Epithelial cell of esophagus (primary cell): Measurements from ENCODE around the gene LEF1.
A peak's percentile ranks its signal among the peaks of the same experiment; 100 is the strongest.

Experiments
- DNase-seq: peaks from one replicate; pipeline ENCODE4 v3.0.0; 2010; ENCODE audit warnings: low read depth
- H3K4me3 ChIP-seq: 2 replicates; pipeline ENCODE4 v1.5.1; 2011; ENCODE audit warnings: mild to moderate bottlenecking, low read length, control low read depth
- CTCF ChIP-seq: IDR thresholded peaks from 2 replicates; pipeline ENCODE4 v1.5.1; 2011; ENCODE audit warnings: low read depth, mild to moderate bottlenecking, low read length, control low read depth, inconsistent platforms; ENCODE audit not compliant: insufficient read depth; ENCODE audit errors: missing control alignments

Gene LEF1

GRCh38 chr4:108152980-108153379 is 15.8 kb downstream of the LEF1 start:
- H3K4me3 ChIP-seq: no peak overlapping the region
- no peak for TF ChIP-seq CTCF
- no peak for DNase-seq

DNA sequence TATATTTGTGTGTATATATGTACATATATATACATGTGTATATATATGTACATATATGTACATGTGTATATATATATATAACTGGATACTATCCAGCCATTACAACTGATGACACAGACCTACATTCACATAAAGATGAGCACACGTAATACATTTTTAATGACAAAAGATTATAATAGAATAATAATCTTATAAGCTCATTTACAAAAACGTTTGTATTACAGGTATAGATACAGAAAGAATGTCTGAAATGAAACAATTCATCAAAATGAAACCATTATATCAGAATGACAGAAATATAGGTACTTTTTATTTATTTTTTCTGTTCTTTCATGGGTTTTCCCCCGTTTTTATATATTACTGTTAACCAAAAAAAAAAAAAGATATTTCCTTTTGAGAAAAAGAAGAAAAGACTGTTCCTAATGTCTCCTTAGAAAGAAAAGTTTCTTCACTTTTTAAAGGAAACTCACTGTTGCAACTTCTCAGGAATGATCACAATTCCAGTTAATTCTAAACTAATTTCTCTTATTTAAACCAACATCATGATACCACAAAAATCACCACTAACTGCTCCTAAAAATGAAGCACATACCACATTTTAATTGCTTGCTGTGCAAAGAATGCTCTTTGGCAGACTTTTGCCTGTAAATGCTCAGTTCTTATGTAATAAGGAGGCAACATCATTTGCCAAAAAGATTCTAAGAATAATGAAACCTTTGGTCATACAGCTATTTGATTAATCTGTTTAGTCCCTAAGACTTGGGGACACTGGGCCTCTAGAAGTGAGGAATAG is 18.9 kb downstream of the LEF1 start:
- no peak overlapping the region for H3K4me3 ChIP-seq
- no peak for TF ChIP-seq CTCF
- DNase-seq: no peak

DNA sequence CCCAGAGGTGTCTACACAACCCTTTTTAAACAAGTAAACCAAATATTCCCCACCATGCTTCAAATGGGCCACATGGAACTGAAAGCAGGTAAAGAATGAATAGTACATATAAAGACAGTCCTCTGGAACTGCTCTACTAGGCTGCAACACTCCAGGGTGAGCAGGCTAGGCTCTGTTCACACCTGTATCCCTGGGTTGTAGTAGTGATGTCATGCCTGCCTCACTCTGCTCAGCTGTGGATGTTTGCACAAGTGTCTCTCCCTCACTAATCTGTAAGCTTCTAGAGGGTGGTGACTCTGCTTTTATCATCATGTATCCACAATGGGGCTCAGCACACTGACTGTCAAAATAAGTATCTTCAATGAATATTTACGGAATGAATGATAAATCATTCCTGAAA is 20.4 kb downstream of the LEF1 start:
- peak; percentile 25 for DNase-seq
- no peak overlapping the region for H3K4me3 ChIP-seq
- no peak for TF ChIP-seq CTCF

DNA sequence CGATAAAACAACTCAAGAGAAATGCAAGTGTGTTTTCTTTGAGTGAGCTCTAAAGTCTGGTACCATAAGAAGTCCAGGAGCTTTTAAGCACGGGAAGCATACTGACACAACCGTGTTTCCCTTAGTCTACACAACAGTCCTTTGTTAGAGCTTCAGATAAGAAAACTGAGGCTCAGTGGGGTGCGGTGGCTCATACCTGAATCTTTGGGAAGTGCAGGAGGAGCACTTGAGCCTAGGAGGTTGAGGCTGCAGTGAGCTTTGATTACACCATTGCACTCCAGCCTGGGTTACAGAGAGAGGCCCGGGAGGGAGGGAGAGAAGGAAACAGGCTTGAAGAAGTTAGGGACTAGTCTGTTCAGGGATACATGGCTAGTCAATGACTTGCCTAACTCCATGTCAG is 21.9 kb downstream of the LEF1 start:
- no peak for DNase-seq
- no peak overlapping the region for H3K4me3 ChIP-seq
- TF ChIP-seq CTCF: no peak

GRCh38 chr4:108146336-108146735 is 22.4 kb downstream of the LEF1 start:
- no peak for DNase-seq
- no peak for TF ChIP-seq CTCF
- H3K4me3 ChIP-seq: no peak overlapping the region

- DNase-seq: no peak
- TF ChIP-seq CTCF: no peak
- no peak overlapping the region for H3K4me3 ChIP-seq
Observed at GRCh38 chr4:108144451-108144850, 24.3 kb downstream of the LEF1 start.

DNA sequence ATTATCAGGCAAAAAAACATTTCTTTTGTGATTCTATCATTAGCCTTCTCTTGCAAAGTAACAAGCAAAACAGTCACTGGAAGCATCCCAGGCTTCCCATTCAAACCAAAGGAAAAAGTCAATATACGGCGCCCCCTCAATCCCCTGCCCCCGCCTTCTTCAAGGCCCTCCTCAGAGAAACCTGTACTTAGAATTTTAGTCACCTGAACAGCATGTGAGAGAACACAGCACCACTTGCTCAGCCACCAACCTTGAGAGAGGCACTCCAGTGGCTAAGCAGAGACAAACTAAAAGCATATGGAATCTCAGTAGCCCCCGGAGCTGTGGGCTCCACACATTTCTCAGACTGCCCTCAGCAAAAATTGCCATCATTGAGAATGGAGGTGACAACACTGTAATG is 25.2 kb downstream of the LEF1 start:
- TF ChIP-seq CTCF: no peak
- no peak overlapping the region for H3K4me3 ChIP-seq

More for the DNA sequence above, 25.2 kb downstream of the LEF1 start:
- DNase-seq: no peak
